ENCODE results near the gene KRT33B. TPM values are rescaled to one million over a fixed set of nuclear protein-coding genes. Genes with fewer than 3 reads are reported as not detected.

Gene KRT33B
- total and polyA plus RNA-seq, 2 of the 4 experiments (the other 2 are of a cell fraction) = 0.18 to 0.22 TPM

DNA sequence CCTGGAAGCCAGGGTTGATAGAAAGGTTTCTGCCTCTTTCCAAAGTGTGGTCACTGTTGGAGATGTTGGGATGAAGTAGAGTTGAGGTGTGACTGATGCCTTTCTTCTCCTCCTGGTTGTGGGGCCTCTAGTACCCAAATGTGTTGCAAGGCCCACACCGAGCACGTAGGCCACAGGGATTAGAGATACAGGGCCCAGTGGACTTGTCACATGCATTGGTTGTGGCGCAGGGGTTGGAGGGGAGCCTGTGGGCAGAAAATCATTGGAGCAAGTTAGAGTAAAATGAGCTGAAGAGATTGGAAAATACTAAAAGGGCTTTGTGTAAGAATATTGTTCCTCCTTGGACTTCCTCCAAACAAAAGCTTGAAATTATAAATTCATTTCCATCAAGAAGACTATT is 23.6 kb downstream of the KRT33B start:
- ChIA-PET CTCF (no interaction called here), POLR2A (ENCODE audit: unreplicated experiment) (no interaction called here)
- Histone ChIP-seq H2BK120ac (ENCODE audit: low read depth, low read length) (no peak overlapping the region), H4K20me1 (ENCODE audit: insufficient read depth, low read length) (no peaks in the 10 kb centered on the region), H3K14ac (replicated peaks; ENCODE audit: low read depth, low read length) (no peak overlapping the region), H2BK20ac (ENCODE audit: low read depth, low read length) (no peak overlapping the region), H4K5ac (ENCODE audit: low read depth, low read length) (no peak overlapping the region), H2AK9ac (replicated peaks; ENCODE audit: low read depth, low read length, poor library complexity) (no peak overlapping the region), H3K79me1 (ENCODE audit: low read depth in 1 of 2, low read length in 2 of 2) (no peaks in the 10 kb centered on the region), H2AK5ac (ENCODE audit: low read depth, low read length) (no peak overlapping the region), H2AFZ (replicated peaks; ENCODE audit: low read length, poor library complexity) (no peak overlapping the region), H4K8ac (ENCODE audit: low read depth in 2 of 2, low read length in 2 of 2) (no peak overlapping the region), H3K9me3 (ENCODE audit: control insufficient read depth, insufficient read depth, low read length) (peaks cover 7% of the 10 kb centered on the region), H3K18ac (ENCODE audit: low read depth, low read length) (no peak overlapping the region), H3K9me1 (ENCODE audit: insufficient read depth, low read length) (peaks cover 3% of the 10 kb centered on the region; the same call in 1 of the 2 replicates), H3K23ac (ENCODE audit: low read depth, low read length) (no peak overlapping the region), H2BK15ac (ENCODE audit: low read depth, low read length) (no peak overlapping the region), H3K4me1 (ENCODE audit: control insufficient read depth, insufficient read depth, low read length) (peaks cover 2% of the 10 kb centered on the region), H3K27ac (ENCODE audit: insufficient read depth, low read length) (no peak overlapping the region), H3K36me3 (ENCODE audit: control insufficient read depth, insufficient read depth, low read length) (no peaks in the 10 kb centered on the region), H3K56ac (ENCODE audit: extremely low read depth, insufficient read depth, low read length) (no peak overlapping the region), H3K27me3 (ENCODE audit: control insufficient read depth, insufficient read depth, low read length) (0 out of 2 replicates have a peak, but pooled peaks cover 1% of the 10 kb centered on the region), H4K91ac (ENCODE audit: insufficient read depth, low read depth, low read length) (no peak overlapping the region), H3K4ac (ENCODE audit: low read depth, low read length) (no peak overlapping the region), H2BK5ac (ENCODE audit: low read depth, low read length, poor library complexity, severe bottlenecking) (no peak overlapping the region), H3K4me2 (ENCODE audit: low read depth, low read length) (no peak overlapping the region), H3K4me3 (ENCODE audit: insufficient read depth, low read depth, low read length) (no peak overlapping the region), H3K9ac (ENCODE audit: low read depth, low read length) (no peak overlapping the region)
- dilution Hi-C loops (cut with HindIII; ENCODE audit: low sequenced_read_pairs, unreplicated experiment) (no loop called here), intact Hi-C loops (cut with micrococcal nuclease) (no loop called here), in situ Hi-C loops (cut with MboI; ENCODE audit: low sequenced_read_pairs) (no loop called here)
- WGBS, 2 experiments (ENCODE audit: extremely low coverage in 2 of 2, insufficient read length in 1 of 2) = no CpG with 5 or more reads among the region's 3 CpGs
- ATAC-seq (ENCODE audit: low read depth) (no peak), DNase-seq (no peak)
- no peak for TF ChIP-seq RFX5 (IDR thresholded peaks at IDR 0.05; ENCODE audit: low read depth, low read length)
- TF ChIP-seq MAZ (IDR thresholded peaks at IDR 0.05; ENCODE audit: borderline replicate concordance, low read depth, low read length) = no peak
- TF ChIP-seq, protein P1, sequence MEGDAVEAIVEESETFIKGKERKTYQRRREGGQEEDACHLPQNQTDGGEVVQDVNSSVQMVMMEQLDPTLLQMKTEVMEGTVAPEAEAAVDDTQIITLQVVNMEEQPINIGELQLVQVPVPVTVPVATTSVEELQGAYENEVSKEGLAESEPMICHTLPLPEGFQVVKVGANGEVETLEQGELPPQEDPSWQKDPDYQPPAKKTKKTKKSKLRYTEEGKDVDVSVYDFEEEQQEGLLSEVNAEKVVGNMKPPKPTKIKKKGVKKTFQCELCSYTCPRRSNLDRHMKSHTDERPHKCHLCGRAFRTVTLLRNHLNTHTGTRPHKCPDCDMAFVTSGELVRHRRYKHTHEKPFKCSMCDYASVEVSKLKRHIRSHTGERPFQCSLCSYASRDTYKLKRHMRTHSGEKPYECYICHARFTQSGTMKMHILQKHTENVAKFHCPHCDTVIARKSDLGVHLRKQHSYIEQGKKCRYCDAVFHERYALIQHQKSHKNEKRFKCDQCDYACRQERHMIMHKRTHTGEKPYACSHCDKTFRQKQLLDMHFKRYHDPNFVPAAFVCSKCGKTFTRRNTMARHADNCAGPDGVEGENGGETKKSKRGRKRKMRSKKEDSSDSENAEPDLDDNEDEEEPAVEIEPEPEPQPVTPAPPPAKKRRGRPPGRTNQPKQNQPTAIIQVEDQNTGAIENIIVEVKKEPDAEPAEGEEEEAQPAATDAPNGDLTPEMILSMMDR (conservative IDR thresholded peaks at IDR 0.05; ENCODE audit: low read depth, low read length) = no peak
- no peak for TF ChIP-seq SMC3 (IDR thresholded peaks at IDR 0.05; ENCODE audit: low read depth, low read length)
- no peak for TF ChIP-seq CEBPB (IDR thresholded peaks at IDR 0.05; ENCODE audit: low read depth, low read length)
- TF ChIP-seq CHD1 (IDR thresholded peaks at IDR 0.05; ENCODE audit: low read depth, low read length) = no peak
- TF ChIP-seq, protein P2, sequence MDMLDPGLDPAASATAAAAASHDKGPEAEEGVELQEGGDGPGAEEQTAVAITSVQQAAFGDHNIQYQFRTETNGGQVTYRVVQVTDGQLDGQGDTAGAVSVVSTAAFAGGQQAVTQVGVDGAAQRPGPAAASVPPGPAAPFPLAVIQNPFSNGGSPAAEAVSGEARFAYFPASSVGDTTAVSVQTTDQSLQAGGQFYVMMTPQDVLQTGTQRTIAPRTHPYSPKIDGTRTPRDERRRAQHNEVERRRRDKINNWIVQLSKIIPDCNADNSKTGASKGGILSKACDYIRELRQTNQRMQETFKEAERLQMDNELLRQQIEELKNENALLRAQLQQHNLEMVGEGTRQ (IDR thresholded peaks at IDR 0.05; ENCODE audit: low read depth, low read length) = no peak
- no peak for TF ChIP-seq RAD21 (IDR thresholded peaks at IDR 0.05; ENCODE audit: low read length)
- TF ChIP-seq BHLHE40 (IDR thresholded peaks at IDR 0.05; ENCODE audit: low read depth, low read length) = no peak
- no peak for TF ChIP-seq MAFK (IDR thresholded peaks at IDR 0.05; ENCODE audit: low read depth, low read length)
- no peak for TF ChIP-seq RCOR1 (IDR thresholded peaks at IDR 0.05; ENCODE audit: insufficient replicate concordance, low read length)
- TF ChIP-seq MXI1 (IDR thresholded peaks at IDR 0.05; ENCODE audit: borderline replicate concordance, low read depth, low read length) = no peak
- TF ChIP-seq FOS (IDR thresholded peaks at IDR 0.05; ENCODE audit: low read depth, low read length) = no peak
- TF ChIP-seq POLR2A (IDR thresholded peaks at IDR 0.05; ENCODE audit: low read depth, low read length) = no peak
- BruUV-seq (replicated peaks) = no TSS peak

All from IMR-90 (cell line).